Activated CD8-positive, alpha-beta memory T cell treated with anti-CD3 and anti-CD28 coated beads for 4 hours (primary cell): Measurements from ENCODE around the gene CCAR1.
A peak's percentile ranks its signal among the peaks of the same experiment; 100 is the strongest.
"Not testable (repeated sequence)": the region's sequence is repeated elsewhere in the genome, so short reads cannot be mapped to it uniquely, and the experiment has no call there.

Experiments
- DNase-seq, 2 donors: peaks; one replicate each; pipeline ENCODE4 v3.0.0-alpha.2; 2020; ENCODE audit warnings: low read depth in 2 of 2

CCAR1 gene

GRCh38 chr10:68720793-68721672, at the start of gene CCAR1:
CCAR1 (plus strand) TSS chr10:68721239; CDS start chr10:68722505, 1,266 bp downstream.
- peak; percentile 92 to 96 for DNase-seq

- DNase-seq: no peak
Observed at GRCh38 chr10:68684413-68684812, 36.6 kb upstream of the CCAR1 start.

- no peak for DNase-seq
Observed at GRCh38 chr10:68696018-68696417, 25.0 kb upstream of the CCAR1 start.

- no peak for DNase-seq
Observed at GRCh38 chr10:68697106-68697505, 23.9 kb upstream of the CCAR1 start.

GRCh38 chr10:68700197-68700596, 20.8 kb upstream of the CCAR1 start:
- DNase-seq: no peak

- no peak for DNase-seq
Observed at GRCh38 chr10:68705548-68705947, 15.5 kb upstream of the CCAR1 start.

- DNase-seq: not testable (repeated sequence)
Observed at GRCh38 chr10:68708987-68709386, 12.1 kb upstream of the CCAR1 start.

- not testable (repeated sequence) for DNase-seq
Observed at GRCh38 chr10:68713065-68713464, 8.0 kb upstream of the CCAR1 start.

- DNase-seq: no peak
Observed at GRCh38 chr10:68717435-68717834, 3.6 kb upstream of the CCAR1 start.

- no peak for DNase-seq
Observed at GRCh38 chr10:68721673-68722335, 765 bp downstream of the CCAR1 start.

- no peak for DNase-seq
Observed at GRCh38 chr10:68725016-68725415, 4.0 kb downstream of the CCAR1 start.

- DNase-seq: no peak
Observed at GRCh38 chr10:68727146-68727545, 6.1 kb downstream of the CCAR1 start.

- no peak for DNase-seq
Observed at GRCh38 chr10:68732651-68733050, 11.6 kb downstream of the CCAR1 start.

- no peak for DNase-seq
Observed at GRCh38 chr10:68734349-68734748, 13.3 kb downstream of the CCAR1 start.

- no peak for DNase-seq
Observed at GRCh38 chr10:68735119-68735518, 14.1 kb downstream of the CCAR1 start.

GRCh38 chr10:68735739-68736138, 14.7 kb downstream of the CCAR1 start:
- not testable (repeated sequence) for DNase-seq

GRCh38 chr10:68740676-68741075, 19.6 kb downstream of the CCAR1 start:
- not testable (repeated sequence) for DNase-seq

- DNase-seq: no peak
Observed at GRCh38 chr10:68742397-68742796, 21.4 kb downstream of the CCAR1 start.

- no peak for DNase-seq
Observed at GRCh38 chr10:68752711-68753350, 31.8 kb downstream of the CCAR1 start.

GRCh38 chr10:68756246-68756645, 35.2 kb downstream of the CCAR1 start:
- no peak for DNase-seq

- DNase-seq: no peak
Observed at GRCh38 chr10:68756766-68757165, 35.7 kb downstream of the CCAR1 start.

- DNase-seq: no peak
Observed at GRCh38 chr10:68759223-68759863, 38.3 kb downstream of the CCAR1 start.
